Right lobe of liver (tissue), 6 donors: ENCODE data around the gene EDARADD. TPM values are rescaled to one million over a fixed set of nuclear protein-coding genes. Genes with fewer than 3 reads are reported as not detected.

Source experiments
- ATAC-seq, 4 donors: fragments of 200-7000 bp; cut with Tn5 transposase; one replicate each; pipeline ENCODE4 v1.9.1; 2020; ENCODE audit warnings: mild to moderate bottlenecking in 4 of 4, moderate library complexity in 4 of 4
- DNase-seq, 3 donors: peaks; one replicate each; pipeline ENCODE4 v3.0.0-alpha.2; 2020
- H3K27ac ChIP-seq, 3 donors: fragments of 200-600 bp; one replicate each; pipeline ENCODE4 v1.8.0; 2022
- H3K27me3 ChIP-seq, 2 donors: fragments of 200-600 bp; one replicate each; pipeline ENCODE4 v1.8.0; 2022
- H3K36me3 ChIP-seq, 4 donors: fragments of 200-600 bp; sonication (generic) in 1 of 4; one replicate each; pipeline versions ENCODE4 v1.5.1 to v1.8.0; 2017 to 2022; ENCODE audit warnings: control low read depth in 1 of 4
- H3K4me1 ChIP-seq, 4 donors: fragments of 200-600 bp; sonication (generic) in 1 of 4; one replicate each; pipeline versions ENCODE4 v1.5.1 to v1.8.0; 2017 to 2022; ENCODE audit warnings: control low read depth in 1 of 4
- H3K4me3 ChIP-seq, 3 donors: fragments of 200-600 bp; one replicate each; pipeline ENCODE4 v1.8.0; 2022
- H3K9me3 ChIP-seq, 4 donors: fragments of 200-600 bp; sonication (generic) in 1 of 4; one replicate each; pipeline versions ENCODE4 v1.5.1 to v1.8.0; 2017 to 2022; ENCODE audit warnings: control low read depth in 1 of 4
- POLR2A ChIP-seq: fragments of 450-650 bp; IDR thresholded peaks from one replicate; pipeline ENCODE4 v1.6.1; 2017; ENCODE audit warnings: antibody characterized with exemption, mild to moderate bottlenecking
- WGBS: methylation state at CpG from one replicate; pipeline ENCODE4 v1.1.6; 2018; ENCODE audit warnings: low coverage, low lambda C conversion rate; ENCODE audit not compliant: insufficient coverage; ENCODE audit errors: missing lambda C conversion rate; 5-methylcytosine and 5-hydroxymethylcytosine counted together
- intact Hi-C, 2 donors: fragments of 100-400 bp; cut with DNase I; formaldehyde crosslinking; loops; one replicate each; pipeline versions ENCODE4 v1.11.2 to v1.14.1; 2022
- total RNA-seq, 6 experiments: library from RNA; depleted of rRNA in 2 of 6; stranded (reverse); fragments of >200 nt in 2 of 6; fragmentation: NEBNext Ultra II Directional in 3 of 6; extraction: Animal tissue kit (Norgen Biotek cat#: 25700) in 3 of 6; gene quantifications; one replicate each; pipeline versions ENCODE4 v1.1.0 to v1.2.4, GENCODE V29; 2016 to 2023
- TF ChIP-seq, protein P1 (sequence below), 4 donors: fragments of 200-600 bp in 3 of 4; fragments of 450-650 bp in 1 of 4; IDR thresholded peaks; one replicate each; pipeline versions ENCODE4 v1.5.1 to v1.8.0; 2016 to 2022; ENCODE audit warnings: antibody characterized with exemption in 4 of 4, mild to moderate bottlenecking in 2 of 4
- donor health status: DM: no; HTN: yes; CAD: no.
- donor health status: DM: no; HTN: no; CAD: no.
- donor health status: DM: no; HTN: no; CAD: no.
- donor health status: DM: no; HTN: yes; CAD: no.
- donor health status: DM: no; HTN: yes; CAD: no.

EDARADD gene
- total RNA-seq, 6 experiments from 2014 or later = 0.16 to 1.2 (median 0.26) TPM; not detected in 1

- intact Hi-C loops = no loop called here
- DNase-seq = peak in 2 of 3 donors; percentile 32 to 46
- Histone ChIP-seq H3K36me3 (no peaks in the 10 kb centered on the region), H3K4me3 (peak overlapping the region; percentile 55 to 59 (median 59)), H3K27me3 (no peaks in the 10 kb centered on the region), H3K4me1 (peaks cover 0 to 30% (median 4%) of the 10 kb centered on the region in 4 donors), H3K27ac (peak overlapping the region in 1 of 3 donors; percentile 33), H3K9me3 (no peaks in the 10 kb centered on the region)
- TF ChIP-seq, protein P1, sequence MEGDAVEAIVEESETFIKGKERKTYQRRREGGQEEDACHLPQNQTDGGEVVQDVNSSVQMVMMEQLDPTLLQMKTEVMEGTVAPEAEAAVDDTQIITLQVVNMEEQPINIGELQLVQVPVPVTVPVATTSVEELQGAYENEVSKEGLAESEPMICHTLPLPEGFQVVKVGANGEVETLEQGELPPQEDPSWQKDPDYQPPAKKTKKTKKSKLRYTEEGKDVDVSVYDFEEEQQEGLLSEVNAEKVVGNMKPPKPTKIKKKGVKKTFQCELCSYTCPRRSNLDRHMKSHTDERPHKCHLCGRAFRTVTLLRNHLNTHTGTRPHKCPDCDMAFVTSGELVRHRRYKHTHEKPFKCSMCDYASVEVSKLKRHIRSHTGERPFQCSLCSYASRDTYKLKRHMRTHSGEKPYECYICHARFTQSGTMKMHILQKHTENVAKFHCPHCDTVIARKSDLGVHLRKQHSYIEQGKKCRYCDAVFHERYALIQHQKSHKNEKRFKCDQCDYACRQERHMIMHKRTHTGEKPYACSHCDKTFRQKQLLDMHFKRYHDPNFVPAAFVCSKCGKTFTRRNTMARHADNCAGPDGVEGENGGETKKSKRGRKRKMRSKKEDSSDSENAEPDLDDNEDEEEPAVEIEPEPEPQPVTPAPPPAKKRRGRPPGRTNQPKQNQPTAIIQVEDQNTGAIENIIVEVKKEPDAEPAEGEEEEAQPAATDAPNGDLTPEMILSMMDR (IDR thresholded peaks at IDR 0.05) = no peak
- TF ChIP-seq POLR2A = no peak
- 0% methylated on average over 12 of the region's 86 CpGs for WGBS
- peak; percentile 45 to 74 (median 53) for ATAC-seq
These were observed 1.3 kb downstream of the EDARADD start for GRCh38 chr1:236395230-236395946.

DNA sequence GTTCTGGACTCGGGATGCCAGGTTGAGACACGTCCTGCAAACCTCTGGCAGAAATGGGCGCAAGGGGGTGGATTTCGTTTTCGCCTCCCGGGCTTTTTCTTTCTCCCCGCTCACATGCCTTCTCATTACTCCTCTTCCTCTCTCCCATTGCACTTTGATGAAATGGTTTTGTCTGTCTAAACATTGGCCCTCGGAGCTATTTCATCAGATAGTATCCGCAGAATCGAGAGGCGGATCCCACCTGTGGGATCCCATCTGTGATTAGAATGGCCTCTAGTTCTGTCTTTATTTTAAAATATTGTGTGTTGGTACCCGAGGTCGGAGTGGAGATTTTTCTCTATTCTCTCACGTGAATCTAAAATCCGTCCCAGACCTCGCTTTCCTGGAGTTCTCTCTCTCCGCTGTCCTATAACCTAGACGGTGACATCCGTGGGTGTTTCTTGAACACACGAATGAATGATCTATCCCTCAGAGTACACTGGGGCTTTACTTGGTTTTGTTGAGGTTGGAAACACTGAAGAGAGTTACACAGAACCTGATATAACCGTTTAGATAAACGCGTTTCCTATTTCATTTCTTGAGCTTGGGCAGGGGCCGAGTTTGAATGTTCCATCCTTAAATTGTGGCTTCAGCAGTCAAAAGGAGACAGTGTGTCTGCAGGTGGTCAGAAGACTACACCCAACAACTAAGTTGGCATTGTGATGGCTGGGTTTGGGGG, 2.0 kb downstream of the EDARADD start:
- Histone ChIP-seq H3K4me3 (peak overlapping the region; percentile 55 to 59 (median 59)), H3K27ac (no peak overlapping the region), H3K27me3 (no peaks in the 10 kb centered on the region), H3K36me3 (no peaks in the 10 kb centered on the region), H3K4me1 (peaks cover 0 to 30% (median 4%) of the 10 kb centered on the region in 4 donors), H3K9me3 (no peaks in the 10 kb centered on the region)
- intact Hi-C loops = no loop called here
- WGBS = 13% methylated on average over 24 of the region's 24 CpGs
- ATAC-seq = no peak
- DNase-seq = no peak
- no peak for TF ChIP-seq POLR2A
- TF ChIP-seq, protein P1 (IDR thresholded peaks at IDR 0.05) = no peak

DNA sequence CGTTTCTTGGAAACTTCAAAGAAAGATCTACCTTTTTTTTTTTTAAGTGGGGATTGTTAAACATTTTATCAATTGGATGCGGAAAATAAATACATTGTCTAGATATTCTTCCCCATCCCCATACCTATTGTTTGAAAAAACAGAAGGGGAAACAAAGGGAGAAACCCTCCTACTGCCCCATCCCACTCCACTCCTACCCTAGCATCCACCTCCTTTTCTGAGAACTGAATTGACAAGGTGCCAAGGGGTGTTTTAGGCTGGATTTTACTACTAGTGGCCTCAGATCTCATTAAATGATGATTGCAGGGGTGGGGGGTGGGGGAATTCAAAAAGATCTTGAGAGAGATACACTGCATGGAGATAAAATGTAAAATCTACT, 2.6 kb downstream of the EDARADD start:
- H3K4me3 ChIP-seq = no peak overlapping the region
- no peaks in the 10 kb centered on the region for H3K9me3 ChIP-seq
- no peak for ATAC-seq
- WGBS = 65% methylated on average over 2 of the region's 2 CpGs
- TF ChIP-seq, protein P1 (IDR thresholded peaks at IDR 0.05) = no peak
- TF ChIP-seq POLR2A = no peak
- intact Hi-C loops = no loop called here
- no peaks in the 10 kb centered on the region for H3K36me3 ChIP-seq
- H3K27me3 ChIP-seq = no peaks in the 10 kb centered on the region
- no peak for DNase-seq
- H3K4me1 ChIP-seq = peaks cover 0 to 30% (median 4%) of the 10 kb centered on the region in 4 donors
- H3K27ac ChIP-seq = no peak overlapping the region

DNA sequence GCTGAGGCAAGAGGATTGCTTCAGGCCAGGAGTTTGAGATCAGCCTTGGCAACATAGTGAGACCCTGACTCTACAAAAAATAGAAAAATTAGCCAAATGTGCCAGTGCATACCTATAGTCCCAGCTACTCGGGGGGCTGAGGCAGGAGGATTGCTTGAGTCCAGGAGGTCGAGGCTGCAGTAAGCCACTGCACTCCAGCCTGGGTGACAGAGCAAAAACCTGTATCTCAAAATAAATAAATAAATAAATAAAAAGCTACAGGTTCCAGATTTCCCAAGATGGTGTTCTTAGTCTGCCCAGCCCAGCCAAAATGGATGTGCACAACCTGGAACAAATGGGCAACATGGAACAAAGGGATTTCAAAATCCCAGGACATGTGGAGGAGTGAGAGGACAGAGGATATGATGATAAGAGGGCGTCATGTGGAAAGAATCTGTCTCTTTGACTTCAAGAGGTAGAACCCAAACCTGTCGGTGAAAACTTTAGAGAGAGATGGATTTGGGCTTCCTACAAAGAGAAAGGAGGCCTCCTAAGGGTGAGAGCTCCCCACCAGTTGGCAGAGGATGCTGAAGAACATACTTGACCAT, 3.2 kb downstream of the EDARADD start:
- no peaks in the 10 kb centered on the region for H3K9me3 ChIP-seq
- 60% methylated on average over 3 of the region's 4 CpGs for WGBS
- ATAC-seq (no peak), DNase-seq (no peak)
- peaks cover 0 to 30% (median 4%) of the 10 kb centered on the region in 4 donors for H3K4me1 ChIP-seq
- intact Hi-C loops = no loop called here
- no peaks in the 10 kb centered on the region for H3K36me3 ChIP-seq
- no peak overlapping the region for H3K27ac ChIP-seq
- TF ChIP-seq, protein P1 (IDR thresholded peaks at IDR 0.05) = no peak
- no peak for TF ChIP-seq POLR2A
- no peak overlapping the region for H3K4me3 ChIP-seq
- H3K27me3 ChIP-seq = no peaks in the 10 kb centered on the region
